ENCODE results near the gene TEKT3. TPM values are rescaled to one million over a fixed set of nuclear protein-coding genes. Genes with fewer than 3 reads are reported as not detected.
A peak's percentile ranks its signal among the peaks of the same experiment; 100 is the strongest.

The TEKT3 gene
- total and polyA plus RNA-seq, 5 donors = 0.32 to 0.81 (median 0.65) TPM; not detected in 1

GRCh38 chr17:15350777-15351477, 9.5 kb upstream of the TEKT3 start:
- intact Hi-C loops (cut with DNase I) = no loop called here
- Histone ChIP-seq H3K27ac (ENCODE audit: low read length) (no peak overlapping the region), H3K9me3 (ENCODE audit: control insufficient read depth, low read length) (no peaks in the 10 kb centered on the region), H3K4me1 (ENCODE audit: control insufficient read depth, insufficient read depth, low read length) (peaks cover 3% of the 10 kb centered on the region), H3K27me3 (ENCODE audit: control insufficient read depth, insufficient read depth) (no peaks in the 10 kb centered on the region), H3K4me3 (ENCODE audit: low read length) (no peak overlapping the region)
- DNase-seq (no peak), ATAC-seq (peak; percentile 36 to 68)
- WGBS = 44% methylated on average over 10 of the region's 10 CpGs

DNA sequence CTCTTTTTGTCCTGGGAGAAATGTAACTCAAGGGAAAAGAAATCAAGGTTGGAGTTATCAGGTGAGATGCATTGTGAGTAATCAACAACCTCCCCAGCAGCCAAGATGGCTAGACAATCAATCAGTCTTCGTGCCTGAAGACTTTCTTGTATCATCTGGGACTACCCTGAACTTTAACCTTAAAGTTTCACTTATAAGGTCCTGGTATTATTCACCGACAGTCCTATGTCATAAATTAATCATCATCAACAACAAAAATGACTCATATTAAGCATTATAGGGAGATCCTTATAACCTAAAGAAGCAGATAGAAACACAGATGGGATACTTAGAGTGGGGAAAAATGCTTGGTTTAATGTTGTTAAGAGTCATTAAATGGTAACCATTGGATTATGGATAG, 7.7 kb upstream of the TEKT3 start:
- Histone ChIP-seq H3K4me3 (ENCODE audit: low read length) (no peak overlapping the region), H3K27me3 (ENCODE audit: control insufficient read depth, insufficient read depth) (no peaks in the 10 kb centered on the region), H3K27ac (ENCODE audit: low read length) (no peak overlapping the region), H3K9me3 (ENCODE audit: control insufficient read depth, low read length) (no peaks in the 10 kb centered on the region), H3K4me1 (ENCODE audit: control insufficient read depth, insufficient read depth, low read length) (peaks cover 3% of the 10 kb centered on the region)
- 71% methylated on average over 2 of the region's 2 CpGs for WGBS
- intact Hi-C loops (cut with DNase I) = no loop called here
- ATAC-seq (no peak), DNase-seq (no peak)

DNA sequence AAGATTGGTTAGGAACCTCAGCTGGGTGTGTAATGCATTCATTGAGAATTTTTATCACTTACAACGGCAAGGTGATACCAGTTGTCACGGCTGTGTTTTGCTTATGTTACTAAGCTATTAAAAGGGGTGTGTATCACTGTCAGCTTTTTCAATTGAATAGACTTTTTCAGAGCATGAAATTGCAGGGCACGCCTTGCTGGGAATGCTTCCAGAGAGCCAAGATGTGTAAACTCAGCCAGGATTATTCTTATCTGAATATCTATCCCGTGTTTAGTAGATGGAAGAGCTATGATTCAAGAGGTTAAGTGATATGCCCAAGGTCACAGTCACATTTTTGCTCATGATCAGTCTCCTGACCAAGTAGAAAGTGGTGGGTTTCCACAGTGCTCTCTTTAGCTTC, 6.6 kb upstream of the TEKT3 start:
- H3K27ac ChIP-seq (ENCODE audit: low read length) = no peak overlapping the region
- no peaks in the 10 kb centered on the region for H3K27me3 ChIP-seq (ENCODE audit: control insufficient read depth, insufficient read depth)
- 23% methylated on average over 4 of the region's 4 CpGs for WGBS
- DNase-seq = no peak
- no peak for ATAC-seq
- H3K9me3 ChIP-seq (ENCODE audit: control insufficient read depth, low read length) = no peaks in the 10 kb centered on the region
- peaks cover 3% of the 10 kb centered on the region for H3K4me1 ChIP-seq (ENCODE audit: control insufficient read depth, insufficient read depth, low read length)
- no peak overlapping the region for H3K4me3 ChIP-seq (ENCODE audit: low read length)
- intact Hi-C loops (cut with DNase I) = no loop called here

DNA sequence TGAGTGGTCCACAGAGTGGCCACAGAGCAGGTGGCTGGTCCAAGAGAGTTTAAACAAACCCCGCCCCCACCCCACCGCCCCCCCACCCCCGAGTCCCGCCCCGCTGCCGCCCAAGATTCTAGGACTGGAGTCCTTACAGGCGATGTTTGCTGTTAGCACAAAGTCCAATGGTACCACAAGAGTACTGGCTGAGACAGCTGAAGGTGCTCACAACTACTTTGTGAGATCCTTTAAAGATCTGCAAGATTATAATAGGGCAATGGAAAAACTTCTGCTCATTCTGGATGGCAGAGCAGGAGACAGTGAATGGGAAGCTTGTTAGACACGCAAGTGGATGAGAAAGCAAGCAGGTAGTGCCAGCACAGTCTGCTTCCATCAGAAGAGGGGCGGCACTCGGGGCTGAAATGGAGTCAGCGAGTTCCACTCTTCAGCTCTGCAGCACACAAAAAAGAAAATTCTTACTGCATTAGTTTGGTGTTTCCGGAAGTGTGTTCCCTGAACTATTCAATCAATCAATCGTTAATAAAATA, 4.7 kb upstream of the TEKT3 start:
- Histone ChIP-seq H3K27me3 (ENCODE audit: control insufficient read depth, insufficient read depth) (no peaks in the 10 kb centered on the region), H3K9me3 (ENCODE audit: control insufficient read depth, low read length) (no peaks in the 10 kb centered on the region), H3K4me1 (ENCODE audit: control insufficient read depth, insufficient read depth, low read length) (no peaks in the 10 kb centered on the region), H3K27ac (ENCODE audit: low read length) (no peak overlapping the region), H3K4me3 (ENCODE audit: low read length) (no peak overlapping the region)
- 75% methylated on average over 13 of the region's 13 CpGs for WGBS
- intact Hi-C loops (cut with DNase I) = no loop called here
- DNase-seq (no peak), ATAC-seq (no peak)

- ATAC-seq (no peak), DNase-seq (no peak)
- Histone ChIP-seq H3K27ac (ENCODE audit: low read length) (no peak overlapping the region), H3K4me3 (ENCODE audit: low read length) (no peak overlapping the region), H3K27me3 (ENCODE audit: control insufficient read depth, insufficient read depth) (no peaks in the 10 kb centered on the region), H3K9me3 (ENCODE audit: control insufficient read depth, low read length) (no peaks in the 10 kb centered on the region), H3K4me1 (ENCODE audit: control insufficient read depth, insufficient read depth, low read length) (no peaks in the 10 kb centered on the region)
- intact Hi-C loops (cut with DNase I) = loop anchor here in 1 of 4 donors (5.0 kb wide), 1 partner anchor 81 kb away; no protein-coding TSS in a partner anchor
- WGBS = 68% methylated on average over 4 of the region's 4 CpGs
These were observed 2.4 kb upstream of the TEKT3 start for GRCh38 chr17:15343749-15344148.

DNA sequence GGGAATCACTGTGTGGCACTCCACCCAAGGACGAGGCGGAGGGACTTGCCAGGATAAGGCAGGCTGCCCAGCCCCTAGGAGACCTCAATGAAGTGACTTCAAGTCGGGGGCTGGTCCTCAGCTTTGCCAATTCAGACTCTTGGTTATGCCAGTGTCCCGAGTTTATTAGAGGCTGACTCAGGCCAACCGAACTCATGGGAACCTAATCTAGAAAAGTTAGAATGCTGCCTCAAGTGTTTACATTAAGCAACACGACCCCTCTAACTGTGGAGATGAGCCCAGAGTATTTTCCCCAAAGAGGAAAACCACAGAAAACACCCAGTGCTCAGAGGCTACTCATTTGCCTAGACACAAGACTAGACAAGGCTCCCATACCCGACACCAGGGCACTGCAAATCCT, 1.1 kb upstream of the TEKT3 start:
- Histone ChIP-seq H3K4me3 (ENCODE audit: low read length) (no peak overlapping the region), H3K9me3 (ENCODE audit: control insufficient read depth, low read length) (no peaks in the 10 kb centered on the region), H3K4me1 (ENCODE audit: control insufficient read depth, insufficient read depth, low read length) (no peaks in the 10 kb centered on the region), H3K27ac (ENCODE audit: low read length) (no peak overlapping the region), H3K27me3 (ENCODE audit: control insufficient read depth, insufficient read depth) (no peaks in the 10 kb centered on the region)
- WGBS = 70% methylated on average over 7 of the region's 7 CpGs
- intact Hi-C loops (cut with DNase I) = loop anchor here in 1 of 4 donors (5.0 kb wide), 1 partner anchor 80 kb away; no protein-coding TSS in a partner anchor
- no peak for ATAC-seq
- no peak for DNase-seq

GRCh38 chr17:15341966-15342365, 569 bp upstream of the TEKT3 start:
- ATAC-seq = no peak
- intact Hi-C loops (cut with DNase I) = loop anchor here in 1 of 4 donors (5.0 kb wide), 1 partner anchor 80 kb away; no protein-coding TSS in a partner anchor
- no peaks in the 10 kb centered on the region for H3K9me3 ChIP-seq (ENCODE audit: control insufficient read depth, low read length)
- H3K4me1 ChIP-seq (ENCODE audit: control insufficient read depth, insufficient read depth, low read length) = no peaks in the 10 kb centered on the region
- no peak overlapping the region for H3K27ac ChIP-seq (ENCODE audit: low read length)
- H3K4me3 ChIP-seq (ENCODE audit: low read length) = peak overlapping the region; percentile 57
- H3K27me3 ChIP-seq (ENCODE audit: control insufficient read depth, insufficient read depth) = no peaks in the 10 kb centered on the region
- DNase-seq = no peak
- 86% methylated on average over 3 of the region's 3 CpGs for WGBS

DNA sequence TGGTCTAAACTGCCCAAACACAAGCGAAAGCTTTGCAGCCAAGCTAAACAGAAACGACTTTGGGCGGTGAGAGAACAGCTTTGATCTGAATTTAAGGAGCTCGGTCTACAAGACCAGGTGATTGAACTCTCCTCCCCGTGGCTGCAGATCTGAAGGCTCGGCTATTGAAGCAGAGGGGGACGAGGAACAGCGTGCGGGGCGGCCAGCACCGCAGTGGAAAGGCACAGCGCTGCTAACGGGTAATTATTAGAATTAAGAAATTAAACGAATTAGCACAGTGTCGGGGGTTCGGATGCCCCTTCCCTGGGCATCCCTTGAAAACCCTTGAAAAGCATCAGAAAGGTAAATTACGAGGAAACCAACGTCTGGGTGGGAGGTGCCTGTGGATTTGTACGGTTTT, 431 bp downstream of the TEKT3 start:
- Histone ChIP-seq H3K27me3 (ENCODE audit: control insufficient read depth, insufficient read depth) (no peaks in the 10 kb centered on the region), H3K4me1 (ENCODE audit: control insufficient read depth, insufficient read depth, low read length) (no peaks in the 10 kb centered on the region), H3K4me3 (ENCODE audit: low read length) (peak overlapping the region; percentile 57), H3K9me3 (ENCODE audit: control insufficient read depth, low read length) (no peaks in the 10 kb centered on the region), H3K27ac (ENCODE audit: low read length) (no peak overlapping the region)
- DNase-seq (no peak), ATAC-seq (peak; percentile 27 to 33)
- 9% methylated on average over 19 of the region's 19 CpGs for WGBS
- intact Hi-C loops (cut with DNase I) = loop anchor here in 1 of 4 donors (5.0 kb wide), 1 partner anchor 79 kb away; no protein-coding TSS in a partner anchor

DNA sequence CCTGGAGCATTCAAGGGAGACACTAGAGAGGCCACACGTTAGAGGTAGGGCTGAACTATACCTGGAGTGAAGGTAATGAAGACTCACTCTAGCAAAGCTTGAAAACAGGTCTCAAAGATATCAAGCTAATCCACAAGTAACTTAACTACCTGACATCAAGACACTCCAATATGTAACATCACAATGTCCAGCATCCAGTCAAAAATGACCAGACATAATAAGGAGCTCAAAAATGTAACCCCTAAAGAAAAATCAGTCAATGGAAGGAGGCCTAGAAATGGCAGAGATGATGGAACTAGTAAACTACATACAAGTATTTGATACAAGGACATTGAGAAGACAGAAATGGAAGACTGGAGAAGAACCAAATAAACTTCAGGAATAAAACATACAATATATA, 6.0 kb downstream of the TEKT3 start:
- intact Hi-C loops (cut with DNase I) = no loop called here

GRCh38 chr17:15334266-15334665, 7.1 kb downstream of the TEKT3 start:
- WGBS = 88% methylated on average over 3 of the region's 3 CpGs
- H3K4me1 ChIP-seq (ENCODE audit: control insufficient read depth, insufficient read depth, low read length) = no peaks in the 10 kb centered on the region
- H3K4me3 ChIP-seq (ENCODE audit: low read length) = no peak overlapping the region
- peaks cover 1% of the 10 kb centered on the region for H3K9me3 ChIP-seq (ENCODE audit: control insufficient read depth, low read length)
- DNase-seq (no peak), ATAC-seq (no peak)
- intact Hi-C loops (cut with DNase I) = no loop called here
- H3K27me3 ChIP-seq (ENCODE audit: control insufficient read depth, insufficient read depth) = no peaks in the 10 kb centered on the region
- no peak overlapping the region for H3K27ac ChIP-seq (ENCODE audit: low read length)

More for the DNA sequence above, 6.0 kb downstream of the TEKT3 start:
- no peak for DNase-seq
- no peak overlapping the region for H3K4me3 ChIP-seq (ENCODE audit: low read length)
- WGBS = 79% methylated on average over 1 of the region's 1 CpG
- no peak overlapping the region for H3K27ac ChIP-seq (ENCODE audit: low read length)
- peaks cover 1% of the 10 kb centered on the region for H3K9me3 ChIP-seq (ENCODE audit: control insufficient read depth, low read length)
- ATAC-seq = no peak
- H3K4me1 ChIP-seq (ENCODE audit: control insufficient read depth, insufficient read depth, low read length) = no peaks in the 10 kb centered on the region
- no peaks in the 10 kb centered on the region for H3K27me3 ChIP-seq (ENCODE audit: control insufficient read depth, insufficient read depth)

GRCh38 chr17:15332338-15332737, 9.1 kb downstream of the TEKT3 start:
- no peaks in the 10 kb centered on the region for H3K27me3 ChIP-seq (ENCODE audit: control insufficient read depth, insufficient read depth)
- no peak for DNase-seq
- H3K9me3 ChIP-seq (ENCODE audit: control insufficient read depth, low read length) = peaks cover 1% of the 10 kb centered on the region
- no peak overlapping the region for H3K4me3 ChIP-seq (ENCODE audit: low read length)
- intact Hi-C loops (cut with DNase I) = no loop called here
- no peaks in the 10 kb centered on the region for H3K4me1 ChIP-seq (ENCODE audit: control insufficient read depth, insufficient read depth, low read length)
- ATAC-seq = no peak
- WGBS = 54% methylated on average over 6 of the region's 6 CpGs
- no peak overlapping the region for H3K27ac ChIP-seq (ENCODE audit: low read length)
